HuH-7.5 (cell line): ENCODE data around the gene LCE3E.

Experiments used
- DNase-seq: peaks from one replicate; pipeline ENCODE4 v3.0.0; 2011; ENCODE audit warnings: low spot score

LCE3E gene

DNA sequence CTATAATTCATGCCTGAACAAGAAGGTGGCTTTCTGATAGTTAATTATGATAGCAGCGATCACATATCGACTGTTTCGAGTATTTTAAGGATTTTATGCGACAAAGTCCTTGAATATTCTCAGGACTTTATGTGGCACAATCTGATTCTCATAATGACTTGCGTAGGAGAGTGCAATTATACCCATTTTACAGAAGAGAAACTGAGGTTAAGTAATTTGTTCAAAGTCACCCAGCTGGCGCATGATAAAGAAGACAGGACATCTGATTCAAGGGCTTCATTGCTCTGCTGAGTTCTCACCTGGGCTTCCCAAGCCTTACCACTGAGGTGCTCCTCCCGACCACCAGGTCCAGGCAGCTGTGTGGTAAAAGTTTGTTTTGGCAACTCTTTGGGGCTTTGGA is 50.5 kb downstream of the LCE3E start:
- DNase-seq = no peak
